GM18526 (cell line): Measurements from ENCODE around the gene ENHO.

Experiments used
- POLR2A ChIP-seq: IDR thresholded peaks from 3 replicates; pipeline ENCODE4 v1.6.1; 2011; ENCODE audit not compliant: insufficient read length; ENCODE audit errors: extremely low read depth

The ENHO gene

DNA sequence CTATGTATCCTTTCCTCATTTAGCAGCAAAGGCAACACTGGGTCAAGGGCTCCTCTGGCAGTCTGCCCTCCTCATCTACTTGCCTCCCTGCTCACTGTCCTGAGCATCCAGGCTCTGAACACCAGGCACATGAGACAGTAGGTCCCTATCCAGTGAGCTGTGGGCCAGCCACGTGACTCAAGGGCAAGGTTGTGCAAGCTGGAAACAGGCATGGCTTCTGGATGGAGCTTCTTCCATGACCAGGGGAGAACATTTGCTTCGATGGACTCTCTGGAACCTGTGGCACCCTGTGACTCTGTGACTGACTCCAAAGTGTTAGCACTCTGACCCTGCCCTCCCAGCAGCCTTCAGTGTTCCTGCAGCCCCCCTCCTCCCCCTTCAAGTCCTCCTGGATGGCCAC is 31.2 kb downstream of the ENHO start:
- no peak for TF ChIP-seq POLR2A

GRCh38 chr9:34490760-34491159 is 32.0 kb downstream of the ENHO start:
- TF ChIP-seq POLR2A: no peak

DNA sequence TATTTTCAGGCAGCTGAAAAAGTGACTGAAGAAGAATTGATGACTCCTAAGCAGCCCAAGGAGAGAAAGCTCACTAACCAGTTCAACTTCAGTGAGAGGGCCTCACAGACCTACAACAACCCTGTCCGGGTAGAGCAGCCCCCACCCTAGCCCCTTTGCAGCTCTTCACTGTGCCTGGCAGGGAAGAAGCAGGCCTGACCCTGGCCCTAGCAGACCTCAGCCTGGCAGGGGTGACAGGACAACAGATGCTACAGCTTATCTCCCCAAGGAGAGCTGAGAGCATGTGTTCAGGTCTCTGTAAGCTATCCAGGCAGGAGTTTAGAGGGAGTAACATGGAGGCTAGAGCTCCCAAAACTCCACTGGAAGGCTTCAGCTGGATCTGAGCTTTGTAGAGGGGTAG is 32.4 kb downstream of the ENHO start:
- TF ChIP-seq POLR2A: no peak

- no peak for TF ChIP-seq POLR2A
These were observed 36.2 kb downstream of the ENHO start for GRCh38 chr9:34486572-34486971.

GRCh38 chr9:34485822-34486221 is 37.0 kb downstream of the ENHO start:
- TF ChIP-seq POLR2A: no peak

DNA sequence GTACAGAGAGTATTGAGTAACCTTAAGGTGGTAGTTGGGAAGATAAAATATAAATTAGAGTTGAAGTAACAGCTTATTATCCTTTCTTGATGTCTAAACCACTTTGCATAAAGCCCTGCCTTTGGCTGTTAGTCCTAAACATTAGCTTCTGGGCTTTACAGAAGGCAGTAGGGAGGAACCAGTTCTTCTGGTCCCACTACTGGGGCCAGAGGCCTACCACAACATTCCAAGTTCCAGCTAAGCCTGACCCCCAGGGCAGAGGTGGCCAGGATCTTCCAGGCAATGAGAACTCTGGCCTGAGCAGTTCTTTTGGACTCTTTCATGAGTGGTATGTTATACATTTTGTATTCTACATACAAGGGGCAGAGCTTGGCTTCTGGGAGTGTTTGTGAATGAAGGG is 38.1 kb downstream of the ENHO start:
- no peak for TF ChIP-seq POLR2A

GRCh38 chr9:34479431-34479866 is 43.3 kb downstream of the ENHO start:
- TF ChIP-seq POLR2A: no peak

DNA sequence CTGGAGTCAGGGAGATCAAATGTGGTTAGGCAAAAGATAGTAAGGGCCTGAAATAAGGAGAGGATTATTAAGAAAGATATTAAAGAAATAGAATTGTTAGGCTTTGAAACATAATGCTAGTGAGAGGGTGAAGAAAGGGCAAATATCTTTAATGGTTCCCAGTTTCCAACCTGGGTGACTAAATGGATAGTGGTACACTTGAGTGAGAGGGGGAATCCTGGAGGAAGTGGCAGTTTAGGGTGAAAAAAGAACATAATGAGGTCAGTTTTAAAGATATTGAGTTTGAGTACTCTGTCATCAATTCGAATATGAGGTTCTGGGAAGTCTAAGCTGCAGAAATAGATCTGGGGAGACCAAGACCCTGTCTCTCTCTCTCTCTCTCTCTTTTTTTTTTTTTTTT is 45.2 kb downstream of the ENHO start:
- no peak for TF ChIP-seq POLR2A

GRCh38 chr9:34475097-34475496 is 47.7 kb downstream of the ENHO start:
- TF ChIP-seq POLR2A: no peak
